GM19351 (cell line): Measurements from ENCODE around the gene PFDN6.

Source experiments
- ATAC-seq: cut with Tn5 transposase; IDR thresholded peaks from one replicate; pipeline ENCODE4 v1.9.1; 2021; ENCODE audit warnings: mild to moderate bottlenecking, moderate library complexity; ENCODE audit not compliant: unreplicated experiment

Gene PFDN6

DNA sequence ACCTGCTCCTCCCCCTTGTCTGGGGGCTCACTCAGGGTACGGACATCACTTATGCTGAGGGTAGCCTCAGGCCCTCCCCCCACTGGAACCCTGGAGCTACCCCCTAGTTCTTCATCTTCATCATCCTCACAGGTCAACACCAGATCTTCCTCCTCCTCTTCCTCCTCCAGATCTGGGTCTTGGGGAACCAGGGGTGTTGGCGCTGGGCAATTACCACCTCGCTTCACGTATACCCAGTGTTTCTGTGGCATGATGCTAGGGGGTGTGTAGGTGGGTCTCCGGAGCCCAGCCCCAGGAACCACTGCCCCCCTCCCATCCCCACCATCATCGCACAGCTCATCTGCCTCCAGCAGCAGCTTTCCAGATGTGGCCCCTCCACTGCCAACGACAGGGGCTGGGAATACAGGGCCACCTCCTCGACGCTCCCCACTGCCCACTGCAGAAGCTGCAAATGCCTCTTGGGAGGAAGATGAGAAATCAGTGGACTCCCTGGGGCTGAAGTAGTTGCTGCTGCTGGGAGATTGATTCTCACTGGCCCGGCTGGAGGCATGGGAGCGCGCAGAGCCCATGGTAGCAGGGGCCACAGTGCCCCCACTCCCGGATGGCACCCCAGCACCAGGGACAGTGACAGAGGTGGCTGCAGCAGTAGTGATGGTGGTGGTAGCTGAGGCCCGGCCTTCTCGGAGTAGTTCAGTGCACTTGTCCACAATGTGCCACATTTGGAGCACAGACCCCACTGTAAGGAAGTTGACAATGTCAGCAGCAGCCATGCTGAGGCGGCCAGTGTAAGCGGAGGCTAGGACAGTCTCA, 26.6 kb downstream of the PFDN6 start:
- ATAC-seq: no peak

DNA sequence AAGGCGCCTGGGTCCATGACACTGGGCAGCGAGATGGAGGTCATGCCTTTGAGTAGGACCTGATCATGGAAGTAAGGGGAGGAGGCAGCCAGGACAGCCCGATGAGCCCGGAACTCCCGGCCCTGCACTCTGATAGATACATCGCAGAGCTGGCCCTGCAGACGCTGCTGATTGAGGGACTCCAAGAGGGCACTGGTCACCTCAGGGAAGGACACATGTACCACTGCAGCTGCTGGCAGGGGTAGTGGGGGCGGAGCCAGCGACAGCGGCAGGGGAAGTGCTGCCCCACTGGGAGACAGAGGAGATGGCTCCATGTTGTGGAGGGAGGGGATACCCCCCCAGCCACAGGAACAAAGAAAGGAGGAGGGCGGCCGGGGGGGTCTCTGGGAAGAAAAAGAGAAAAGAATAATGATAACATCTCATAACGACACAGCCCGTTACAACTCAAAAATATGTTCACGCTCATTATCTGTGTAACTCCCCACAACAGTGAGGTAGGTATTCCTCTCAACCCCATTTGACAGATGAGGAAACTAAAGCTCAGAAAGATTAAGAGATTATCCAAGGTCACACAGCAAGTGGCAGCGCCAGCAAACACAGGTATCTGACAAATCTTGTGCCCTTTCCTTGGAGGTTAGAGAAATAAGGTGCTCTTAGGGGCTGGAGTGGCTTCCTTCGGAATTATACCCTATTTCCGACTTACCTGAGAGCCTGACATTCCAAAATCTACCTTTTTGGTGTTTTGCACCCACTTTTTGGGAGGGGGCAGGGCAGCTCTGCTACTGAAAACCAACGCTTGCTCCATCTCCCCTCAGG, 27.4 kb downstream of the PFDN6 start:
- ATAC-seq: no peak

DNA sequence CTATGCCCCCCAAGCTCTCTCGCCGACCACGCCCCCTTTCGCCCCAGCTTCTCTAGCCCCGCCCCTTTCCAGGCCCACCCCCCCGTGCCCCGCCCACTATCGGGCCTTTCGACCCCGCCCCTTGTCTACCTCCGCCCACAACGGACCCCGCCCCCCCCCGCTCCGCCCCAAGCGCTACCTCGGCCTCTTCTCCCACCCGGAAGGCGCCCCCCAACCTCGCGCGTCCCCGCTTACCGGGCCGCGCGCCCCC, 27.9 kb downstream of the PFDN6 start:
- no peak for ATAC-seq

DNA sequence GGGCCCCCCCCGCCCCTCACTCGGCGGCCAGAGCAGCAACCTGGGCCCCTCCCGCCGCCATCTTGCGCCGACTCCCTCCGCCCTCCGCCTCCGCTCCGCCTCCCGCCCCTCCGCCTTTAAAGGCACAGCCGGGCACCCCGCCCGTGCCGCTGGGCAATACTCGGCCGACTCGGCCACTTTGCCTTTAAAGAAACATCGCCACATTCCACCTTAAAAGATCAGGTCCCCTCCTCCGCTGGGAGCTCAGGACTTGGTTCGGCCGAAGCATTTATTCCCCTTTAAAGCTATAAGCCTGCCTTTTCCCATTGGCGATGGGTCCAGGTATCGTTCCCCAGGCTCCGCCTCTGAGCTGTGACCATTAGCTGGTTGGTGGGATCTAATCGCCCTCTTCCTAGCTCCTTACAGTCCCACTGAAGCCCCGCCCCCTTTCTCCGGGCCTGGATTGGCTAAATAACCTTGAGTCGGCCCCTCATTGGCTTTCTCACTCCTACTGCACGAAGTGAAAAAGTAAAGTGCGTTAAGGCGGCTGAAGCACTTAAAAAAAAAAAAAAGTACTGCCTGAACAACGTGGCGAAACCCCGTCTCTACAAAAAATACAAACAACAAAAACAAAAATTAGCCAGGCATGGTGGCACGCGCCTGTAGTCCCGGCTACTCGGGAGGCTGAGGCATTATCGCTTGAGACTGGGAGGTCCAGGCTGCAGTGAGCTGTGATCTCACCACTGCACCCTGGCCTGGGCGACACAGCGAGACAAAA, 28.4 kb downstream of the PFDN6 start, which contains the start of gene ZBTB22:
Gene ZBTB22 (minus strand): TSS at position 76 of the 757 bp plus-strand sequence. CDS start 828 bp downstream, outside the sequence.
- ATAC-seq: peak; percentile 59

DNA sequence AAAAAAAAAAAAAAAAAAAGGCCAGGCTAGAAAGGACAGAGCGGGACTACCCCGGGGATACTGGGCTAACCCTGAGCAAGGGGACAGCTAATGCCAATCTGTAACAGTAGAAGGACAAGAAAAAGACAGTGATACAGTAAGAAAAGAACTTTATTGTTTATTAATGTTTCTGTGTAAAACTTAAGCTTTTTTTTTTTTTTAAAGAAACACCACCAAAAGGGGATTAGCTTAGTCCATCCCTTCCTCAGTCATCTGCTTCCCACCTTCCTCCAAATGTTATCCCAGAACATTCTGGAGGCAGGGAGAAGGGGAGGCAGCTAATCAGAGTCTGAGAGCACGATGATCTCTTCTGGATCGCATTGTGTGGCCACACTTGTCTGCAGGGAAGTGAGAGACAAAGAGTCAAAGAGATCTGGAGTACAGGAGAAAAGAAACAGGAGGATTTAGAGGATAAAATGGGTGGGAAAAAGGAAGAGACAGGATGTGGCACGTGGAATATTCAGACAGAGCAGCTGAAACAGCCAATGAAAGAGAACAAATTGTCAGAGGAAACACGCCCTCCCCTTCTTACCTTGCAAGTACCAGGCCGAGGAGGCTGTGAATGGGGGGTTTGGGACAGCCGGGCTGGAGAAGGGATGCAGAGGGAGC, 29.1 kb downstream of the PFDN6 start:
- no peak for ATAC-seq

DNA sequence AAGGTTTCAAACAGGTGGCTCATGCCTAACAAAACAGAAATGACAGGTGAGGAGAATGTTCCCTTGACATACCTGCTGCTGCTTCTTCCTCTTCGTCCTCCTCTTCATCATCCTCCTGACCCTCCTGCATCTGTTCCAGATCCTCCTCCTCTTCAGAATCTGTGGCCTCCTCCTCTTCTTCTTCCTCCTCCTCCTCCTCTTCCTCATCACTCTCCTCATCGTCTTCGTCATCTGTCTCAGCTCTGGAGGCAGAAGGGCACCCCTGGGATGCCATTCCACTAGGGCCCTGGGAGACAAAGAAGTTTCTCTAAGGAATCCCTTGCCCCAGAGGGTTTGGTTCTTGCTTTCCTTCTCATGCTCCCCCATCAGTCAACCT, 30.5 kb downstream of the PFDN6 start:
- ATAC-seq: no peak

DNA sequence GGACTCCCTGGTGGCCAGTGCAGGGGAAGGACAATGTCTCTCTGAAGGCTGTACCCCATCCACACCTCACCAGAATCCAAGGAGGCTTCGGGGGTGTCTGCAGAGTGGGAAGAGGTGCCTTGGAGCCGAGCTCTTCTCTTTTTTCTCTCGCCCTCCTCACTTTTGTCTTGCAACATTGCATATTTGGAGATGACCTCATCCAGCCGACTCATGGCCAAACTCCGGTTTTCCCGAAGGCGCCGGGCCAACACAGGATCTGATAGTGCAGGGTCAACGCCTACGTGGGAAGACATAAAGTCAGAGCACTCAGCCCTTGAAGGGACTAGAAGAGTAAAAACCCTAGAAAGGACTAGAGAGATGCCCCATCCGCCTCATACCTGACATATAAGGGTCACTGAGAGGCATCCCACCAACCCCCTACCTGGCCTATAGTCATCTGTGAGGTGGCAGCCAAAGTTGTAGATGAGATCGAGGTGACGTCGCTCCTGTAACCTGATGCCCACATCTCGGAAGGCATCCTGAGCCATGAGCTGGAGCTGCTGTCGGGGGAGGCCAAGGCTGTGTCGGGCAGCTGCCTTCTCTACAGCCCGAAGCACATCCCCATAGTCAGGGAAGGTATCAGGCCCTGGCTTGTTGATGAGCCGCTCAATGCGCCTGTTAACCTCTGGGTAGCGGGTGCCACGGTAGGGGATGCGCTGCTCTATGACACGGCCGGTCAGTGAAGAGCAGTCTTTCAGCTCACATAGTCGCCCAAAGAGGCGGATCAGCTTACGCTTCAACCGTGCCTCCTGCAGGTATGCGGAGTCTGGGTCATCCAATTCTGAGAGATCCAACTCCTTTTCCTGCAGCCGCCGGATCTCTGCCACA, 31.1 kb downstream of the PFDN6 start:
- no peak for ATAC-seq

DNA sequence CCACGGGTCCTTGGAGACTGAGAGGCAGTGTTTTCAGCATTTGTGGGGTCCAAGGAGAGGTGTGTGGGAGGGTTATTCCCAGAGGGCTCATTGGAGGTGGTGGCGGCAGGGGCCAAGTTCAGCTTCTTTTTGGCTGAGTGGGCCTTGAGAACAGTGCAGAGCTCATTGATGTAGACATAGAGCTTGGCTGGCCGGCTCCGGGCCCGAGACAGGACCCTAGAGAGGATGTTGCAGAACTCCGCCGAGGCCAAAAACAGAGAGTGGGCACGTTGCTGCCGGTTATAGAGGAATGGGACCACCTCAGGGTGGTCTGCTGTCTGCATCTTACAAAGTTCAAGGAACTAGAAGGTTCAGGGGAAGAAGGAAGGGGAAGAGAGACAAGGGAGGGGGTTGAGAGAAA, 31.8 kb downstream of the PFDN6 start:
- ATAC-seq: no peak

DNA sequence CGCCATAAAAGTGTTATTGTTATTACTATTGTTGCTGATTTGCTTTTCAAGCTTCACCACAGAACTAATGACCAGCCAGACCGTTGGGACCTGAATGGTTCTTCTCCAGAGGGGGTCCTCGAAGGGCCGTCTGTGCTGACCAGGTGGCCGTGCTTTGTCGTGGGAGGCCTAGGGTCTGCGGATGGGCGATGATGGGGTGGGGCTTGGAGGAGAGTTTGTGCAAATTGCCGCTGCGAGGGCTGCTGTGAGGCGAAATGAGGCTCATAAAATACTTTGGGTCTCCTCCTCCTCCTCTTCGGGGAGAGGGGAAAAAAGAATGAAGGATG, 34.2 kb downstream of the PFDN6 start:
- ATAC-seq: no peak

DNA sequence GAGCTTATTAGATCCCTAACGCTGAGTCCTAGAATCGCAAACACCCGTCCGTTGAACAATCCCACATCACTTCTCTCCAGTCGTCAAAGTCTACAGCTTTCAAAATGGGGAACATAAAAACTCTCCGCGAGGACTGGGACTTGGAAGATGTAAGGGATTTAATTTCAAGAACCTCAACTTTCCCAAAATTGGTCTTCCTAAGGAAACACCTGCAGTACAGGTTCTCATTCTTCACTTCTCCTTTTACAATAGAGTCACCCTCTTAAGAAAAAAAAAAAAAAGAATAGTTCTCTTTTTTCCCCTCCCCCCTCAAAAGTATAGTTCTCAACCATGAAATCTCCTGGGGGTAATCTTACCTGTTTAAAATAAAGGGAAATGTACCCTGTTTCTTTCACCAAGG, 34.7 kb downstream of the PFDN6 start:
- no peak for ATAC-seq

DNA sequence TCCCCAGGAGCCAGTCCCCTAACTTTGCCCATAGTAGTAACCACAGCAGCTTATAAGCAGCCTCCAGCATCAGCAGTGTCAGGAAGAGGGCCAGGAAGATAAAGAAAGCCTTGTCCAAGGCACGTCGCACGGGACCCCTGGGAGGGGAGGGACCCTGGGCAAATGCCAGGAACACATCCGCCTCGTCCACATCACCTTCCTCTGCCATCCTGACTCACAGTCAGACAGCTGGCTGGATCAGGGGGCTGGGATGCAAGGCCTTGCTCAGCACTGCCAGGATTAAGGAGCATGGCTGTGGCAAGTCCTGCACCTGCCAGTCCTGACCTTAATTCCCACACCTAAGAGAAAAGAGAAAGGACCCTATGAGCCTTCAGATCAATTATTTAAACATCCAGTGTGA, 39.7 kb downstream of the PFDN6 start:
- no peak for ATAC-seq

DNA sequence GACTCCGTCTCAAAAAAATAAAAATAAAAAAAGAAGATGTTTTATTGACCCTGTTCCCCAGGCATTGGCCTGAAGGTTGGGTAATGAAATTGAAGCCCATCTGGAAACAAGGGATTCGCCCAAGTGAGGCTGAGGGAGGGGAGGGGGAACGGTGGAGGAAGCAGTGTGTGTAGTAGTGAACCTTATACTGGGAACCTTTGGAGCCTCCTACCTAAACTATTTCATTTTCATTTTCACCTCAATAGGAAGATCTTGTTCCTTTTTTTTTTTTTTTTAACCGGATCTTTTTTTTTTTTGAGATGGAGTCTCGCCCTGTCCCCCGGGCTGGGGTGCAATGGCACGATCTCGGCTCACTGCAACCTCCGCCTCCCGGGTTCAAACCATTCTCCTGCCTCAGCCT, 41.3 kb downstream of the PFDN6 start:
- no peak for ATAC-seq

DNA sequence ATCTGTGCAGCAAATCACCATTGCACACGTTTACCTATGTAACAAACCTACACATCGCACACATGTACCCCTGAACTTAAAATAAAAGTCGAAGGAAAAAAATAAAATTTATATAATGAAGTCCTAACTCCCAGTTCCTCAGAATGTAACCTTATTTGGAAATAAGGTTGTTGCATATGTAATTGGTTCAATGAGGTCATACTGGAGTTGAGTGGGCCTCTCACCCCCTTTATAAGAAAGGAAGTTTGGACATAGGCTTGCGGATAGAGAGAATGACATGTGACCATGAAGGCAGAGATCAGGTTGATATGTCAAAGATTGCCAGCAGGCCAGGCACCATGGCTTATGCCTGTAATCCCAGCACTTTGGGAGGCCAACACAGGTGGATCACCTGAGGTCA, 44.3 kb downstream of the PFDN6 start:
- no peak for ATAC-seq

DNA sequence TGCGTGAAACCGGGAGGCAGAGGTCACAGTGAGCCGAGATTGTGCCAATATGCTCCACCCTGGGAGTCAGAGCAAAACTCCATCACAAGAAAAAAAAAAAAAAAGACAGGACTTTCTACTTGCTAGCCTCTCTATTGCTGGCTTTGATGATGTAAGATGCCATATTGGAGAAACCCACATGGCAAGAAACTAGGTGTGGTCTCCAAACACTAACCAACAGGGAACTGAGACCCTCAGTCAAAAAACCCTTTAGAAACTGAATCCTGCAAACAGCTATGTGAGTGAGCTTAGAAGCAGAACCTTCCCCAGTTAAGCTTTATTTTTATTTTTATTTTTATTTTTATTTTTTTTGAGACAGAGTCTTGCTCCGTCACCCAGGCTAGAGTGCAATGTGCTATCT, 46.5 kb downstream of the PFDN6 start:
- ATAC-seq: no peak

DNA sequence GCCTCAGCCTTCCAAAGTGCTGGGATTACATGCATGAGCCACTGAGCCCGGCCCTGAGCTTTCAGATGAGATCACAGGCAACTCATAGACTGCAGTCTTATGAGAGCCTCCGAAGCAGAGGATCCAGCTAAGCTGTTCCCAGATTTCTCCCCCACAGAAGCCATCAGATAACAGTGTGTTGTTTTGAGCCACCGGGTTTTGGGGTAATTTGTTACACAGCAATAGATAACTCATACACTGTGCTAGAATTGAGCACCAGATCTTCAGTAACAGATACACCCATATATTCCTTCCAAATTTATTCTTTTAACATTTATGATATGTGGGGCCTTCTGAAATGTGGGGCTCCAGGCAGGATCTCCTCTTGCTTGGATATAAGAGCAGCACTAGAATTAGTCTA, 47.1 kb downstream of the PFDN6 start:
- ATAC-seq: no peak

DNA sequence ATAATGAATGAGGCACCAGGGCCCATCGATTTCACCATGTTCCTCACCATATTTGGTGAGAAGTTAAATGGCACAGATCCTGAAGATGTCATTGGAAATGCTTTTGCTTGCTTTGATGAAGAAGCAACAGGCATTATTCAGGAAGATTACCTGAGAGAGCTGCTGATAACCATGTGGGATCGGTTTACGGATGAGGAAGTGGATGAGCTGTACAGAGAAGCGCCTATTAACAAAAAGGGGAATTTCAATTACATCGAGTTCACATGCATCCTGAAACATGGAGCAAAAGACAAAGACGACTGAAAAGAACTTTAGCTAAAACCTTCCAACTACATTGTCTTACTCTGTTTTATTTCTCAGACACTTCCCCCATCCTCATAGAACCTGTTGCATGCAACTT, 49.8 kb downstream of the PFDN6 start:
- no peak for ATAC-seq
